CD14-positive monocyte (primary cell): ENCODE measurements around the gene MAPK4. TPM values are rescaled to one million over a fixed set of nuclear protein-coding genes. Genes with fewer than 3 reads are reported as not detected.

Experiments used
- DNase-seq, 3 donors: peaks; one replicate each; pipeline ENCODE4 v3.0.0-alpha.2; 2011 to 2022
- H2AFZ ChIP-seq: 2 replicates; pipeline ENCODE4 v1.6.0; 2012; ENCODE audit warnings: mild to moderate bottlenecking, low read depth, low read length, inconsistent platforms; ENCODE audit not compliant: insufficient read depth, poor library complexity, severe bottlenecking
- H3K27ac ChIP-seq, 2 donors: 1 replicate in 1 of 2; 2 replicates in 1 of 2; pipeline ENCODE4 v1.5.1; 2012 to 2013; ENCODE audit warnings: low read length in 2 of 2, control low read depth in 1 of 2, inconsistent platforms in 1 of 2, low read depth in 1 of 2, mild to moderate bottlenecking in 1 of 2
- H3K27me3 ChIP-seq, 2 donors: one replicate each; pipeline versions ENCODE4 v1.6.0 to v1.6.1; 2011 to 2013; ENCODE audit warnings: low read length in 2 of 2; ENCODE audit not compliant: control insufficient read depth in 2 of 2, insufficient read depth in 2 of 2
- H3K36me3 ChIP-seq, 2 donors: replicated peaks in 1 of 2; 1 replicate in 1 of 2; 2 replicates in 1 of 2; pipeline versions ENCODE4 v1.5.1 to v1.6.1; 2012 to 2013; ENCODE audit warnings: low read length in 2 of 2, control low read depth in 1 of 2, inconsistent platforms in 1 of 2, mild to moderate bottlenecking in 1 of 2; ENCODE audit not compliant: insufficient read depth in 2 of 2, control insufficient read depth in 1 of 2
- H3K4me1 ChIP-seq, 2 donors: 1 replicate in 1 of 2; 2 replicates in 1 of 2; pipeline versions ENCODE4 v1.5.1 to v1.6.1; 2012 to 2013; ENCODE audit warnings: low read length in 2 of 2, control low read depth in 1 of 2, inconsistent platforms in 1 of 2, mild to moderate bottlenecking in 1 of 2, moderate library complexity in 1 of 2; ENCODE audit not compliant: insufficient read depth in 2 of 2, control insufficient read depth in 1 of 2
- H3K4me2 ChIP-seq: replicated peaks from 2 replicates; pipeline ENCODE3; 2012; ENCODE audit warnings: low read length, moderate library complexity, mild to moderate bottlenecking; ENCODE audit not compliant: poor library complexity, severe bottlenecking; ENCODE audit errors: extremely low read depth
- H3K4me3 ChIP-seq, 3 experiments: fragments of 200-600 bp in 1 of 3; sonication (generic) in 1 of 3; replicated peaks in 1 of 3; 1 replicate in 2 of 3; 2 replicates in 1 of 3; pipeline ENCODE4 v1.5.1; 2011 to 2013; ENCODE audit warnings: low read length in 3 of 3, mild to moderate bottlenecking in 3 of 3, control low read depth in 2 of 3, low read depth in 2 of 3, inconsistent platforms in 1 of 3, moderate library complexity in 1 of 3
- H3K79me2 ChIP-seq: 2 replicates; pipeline ENCODE4 v1.6.0; 2012; ENCODE audit warnings: mild to moderate bottlenecking, control low read depth, inconsistent platforms, low read length, moderate library complexity; ENCODE audit not compliant: insufficient read depth
- H3K9ac ChIP-seq: 2 replicates; pipeline ENCODE4 v1.6.0; 2017; ENCODE audit warnings: low read length, mild to moderate bottlenecking; ENCODE audit not compliant: insufficient read depth, poor library complexity, severe bottlenecking
- H3K9me3 ChIP-seq, 2 donors: replicated peaks in 1 of 2; 1 replicate in 1 of 2; 2 replicates in 1 of 2; pipeline versions ENCODE4 v1.5.1 to v1.6.1; 2012 to 2013; ENCODE audit warnings: low read length in 2 of 2, control low read depth in 1 of 2; ENCODE audit not compliant: control insufficient read depth in 1 of 2, insufficient read depth in 1 of 2
- H4K20me1 ChIP-seq: 2 replicates; pipeline ENCODE4 v1.6.0; 2012; ENCODE audit warnings: mild to moderate bottlenecking, low read length, control low read depth, moderate library complexity; ENCODE audit not compliant: insufficient read depth
- H3K27ac Mint-ChIP-seq, 7 donors: one replicate each; pipeline ENCODE4 v1.8.0; 2020; ENCODE audit warnings: mild to moderate bottlenecking in 7 of 7, mixed read lengths in 7 of 7, moderate library complexity in 6 of 7, inconsistent platforms in 2 of 7
- H3K27me3 Mint-ChIP-seq, 3 donors: one replicate each; pipeline ENCODE4 v1.8.0; 2021 to 2022; ENCODE audit warnings: low read depth in 3 of 3, mild to moderate bottlenecking in 3 of 3, mixed read lengths in 3 of 3, moderate library complexity in 3 of 3, inconsistent platforms in 1 of 3
- H3K36me3 Mint-ChIP-seq, 2 donors: one replicate each; pipeline ENCODE4 v1.8.0; 2020; ENCODE audit warnings: mixed read lengths in 2 of 2, inconsistent platforms in 1 of 2, mild to moderate bottlenecking in 1 of 2
- H3K4me1 Mint-ChIP-seq: one replicate; pipeline ENCODE4 v1.8.0; 2020; ENCODE audit warnings: mild to moderate bottlenecking, mixed read lengths
- H3K4me3 Mint-ChIP-seq, 2 donors: one replicate each; pipeline ENCODE4 v1.8.0; 2020; ENCODE audit warnings: mild to moderate bottlenecking in 2 of 2, mixed read lengths in 2 of 2, moderate library complexity in 1 of 2
- H3K9me3 Mint-ChIP-seq, 7 donors: one replicate each; pipeline ENCODE4 v1.8.0; 2020 to 2022; ENCODE audit warnings: mixed read lengths in 7 of 7, mild to moderate bottlenecking in 6 of 7, moderate library complexity in 6 of 7, inconsistent platforms in 2 of 7
- WGBS: methylation state at CpG from one replicate; pipeline ENCODE4 v1.1.5; 2013; ENCODE audit warnings: missing lambda C conversion rate; ENCODE audit not compliant: insufficient coverage; 5-methylcytosine and 5-hydroxymethylcytosine counted together
- intact Hi-C, 2 donors: fragments of 100-400 bp; cut with micrococcal nuclease; formaldehyde crosslinking; loops; one replicate each; pipeline versions ENCODE4 v1.15.0 to v1.15.1; 2023
- polyA plus RNA-seq, 3 donors: library from polyadenylated mRNA; depleted of rRNA in 1 of 3; unstranded in 2 of 3; stranded (reverse) in 1 of 3; fragments of 300-500 nt in 2 of 3; fragments of >200 nt in 1 of 3; fragmentation: Illumina TruSeq in 2 of 3; gene quantifications; 1 replicate in 2 of 3; 2 replicates in 1 of 3; pipeline ENCODE4 v1.2.3, GENCODE V29; 2012 to 2021
- TF ChIP-seq, protein P1 (sequence below): fragments of 200-600 bp; IDR thresholded peaks from one replicate; pipeline ENCODE4 v1.8.0; 2022; ENCODE audit warnings: antibody characterized with exemption, mild to moderate bottlenecking

MAPK4 gene
- polyA plus RNA-seq, 3 donors, result not detected

DNA sequence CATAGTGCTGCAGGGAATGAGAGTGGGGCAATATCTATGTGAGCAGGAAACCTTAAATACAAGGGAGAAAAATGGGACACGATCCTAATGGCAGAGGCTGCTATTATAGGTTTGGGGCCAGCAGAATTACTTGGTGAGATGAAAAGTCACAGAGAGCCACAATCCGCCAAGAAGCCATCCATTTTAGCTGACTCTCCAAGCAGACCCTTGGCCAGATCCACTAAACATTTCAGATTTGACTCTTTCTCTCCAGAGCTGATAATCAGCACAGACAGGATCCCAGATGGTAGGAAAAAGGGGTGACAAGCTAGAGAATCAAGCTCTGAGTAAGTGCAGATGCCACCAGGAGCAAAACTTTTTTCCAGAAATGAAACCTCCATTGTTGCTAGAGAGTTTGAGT lies 61.5 kb downstream of the MAPK4 start:
- H3K4me2 ChIP-seq, result no peak overlapping the region
- intact Hi-C loops, result no loop called here
- 100% methylated on average over 1 of the region's 2 CpGs for WGBS

DNA sequence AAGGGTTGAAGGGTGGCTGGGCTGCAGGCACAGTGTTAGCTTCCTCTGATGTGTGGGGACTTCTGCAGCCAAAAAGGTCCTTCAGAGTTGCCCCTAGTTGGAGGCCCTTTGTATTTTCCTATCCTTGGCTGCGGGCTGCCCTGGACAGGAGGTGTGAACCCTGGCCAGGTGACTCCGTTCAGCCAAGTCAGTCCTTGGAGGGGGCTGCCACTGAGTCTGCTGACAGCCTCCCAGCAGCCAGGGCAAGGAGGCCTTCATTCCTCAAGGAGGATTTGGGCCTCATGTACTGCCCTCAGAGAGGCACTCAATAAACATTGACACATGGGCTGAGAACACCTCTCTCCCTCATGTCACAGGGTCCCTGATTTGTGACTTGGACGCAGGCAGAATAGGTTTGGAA lies 62.4 kb downstream of the MAPK4 start:
- Mint-ChIP-seq H3K36me3 (no peaks in the 10 kb centered on the region), H3K27me3 (peaks cover 6 to 12% (median 8%) of the 10 kb centered on the region in 3 donors), H3K9me3 (peaks cover 0 to 4% (median 2%) of the 10 kb centered on the region in 7 donors), H3K4me1 (no peaks in the 10 kb centered on the region), H3K27ac (no peak overlapping the region), H3K4me3 (no peak overlapping the region)
- Histone ChIP-seq H3K36me3 (no peaks in the 10 kb centered on the region), H2AFZ (no peak overlapping the region), H3K4me3 (no peak overlapping the region), H3K27me3 (no peaks in the 10 kb centered on the region), H3K27ac (no peak overlapping the region), H4K20me1 (no peaks in the 10 kb centered on the region), H3K4me1 (no peaks in the 10 kb centered on the region), H3K4me2 (no peak overlapping the region), H3K9ac (no peak overlapping the region), H3K9me3 (no peaks in the 10 kb centered on the region), H3K79me2 (no peaks in the 10 kb centered on the region)
- intact Hi-C loops, result no loop called here
- no peak for DNase-seq
- TF ChIP-seq, protein P1, sequence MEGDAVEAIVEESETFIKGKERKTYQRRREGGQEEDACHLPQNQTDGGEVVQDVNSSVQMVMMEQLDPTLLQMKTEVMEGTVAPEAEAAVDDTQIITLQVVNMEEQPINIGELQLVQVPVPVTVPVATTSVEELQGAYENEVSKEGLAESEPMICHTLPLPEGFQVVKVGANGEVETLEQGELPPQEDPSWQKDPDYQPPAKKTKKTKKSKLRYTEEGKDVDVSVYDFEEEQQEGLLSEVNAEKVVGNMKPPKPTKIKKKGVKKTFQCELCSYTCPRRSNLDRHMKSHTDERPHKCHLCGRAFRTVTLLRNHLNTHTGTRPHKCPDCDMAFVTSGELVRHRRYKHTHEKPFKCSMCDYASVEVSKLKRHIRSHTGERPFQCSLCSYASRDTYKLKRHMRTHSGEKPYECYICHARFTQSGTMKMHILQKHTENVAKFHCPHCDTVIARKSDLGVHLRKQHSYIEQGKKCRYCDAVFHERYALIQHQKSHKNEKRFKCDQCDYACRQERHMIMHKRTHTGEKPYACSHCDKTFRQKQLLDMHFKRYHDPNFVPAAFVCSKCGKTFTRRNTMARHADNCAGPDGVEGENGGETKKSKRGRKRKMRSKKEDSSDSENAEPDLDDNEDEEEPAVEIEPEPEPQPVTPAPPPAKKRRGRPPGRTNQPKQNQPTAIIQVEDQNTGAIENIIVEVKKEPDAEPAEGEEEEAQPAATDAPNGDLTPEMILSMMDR, result no peak
- 94% methylated on average over 2 of the region's 3 CpGs for WGBS

More for the DNA sequence above, 61.5 kb downstream of the MAPK4 start:
- H3K27me3 ChIP-seq, result no peaks in the 10 kb centered on the region
- no peaks in the 10 kb centered on the region for H4K20me1 ChIP-seq
- no peaks in the 10 kb centered on the region for H3K79me2 ChIP-seq
- no peak overlapping the region for H3K27ac ChIP-seq
- no peaks in the 10 kb centered on the region for H3K9me3 ChIP-seq
- no peak overlapping the region for H2AFZ ChIP-seq
- no peaks in the 10 kb centered on the region for H3K36me3 ChIP-seq
- Mint-ChIP-seq H3K4me1 (no peaks in the 10 kb centered on the region), H3K36me3 (no peaks in the 10 kb centered on the region), H3K27ac (no peak overlapping the region), H3K4me3 (no peak overlapping the region), H3K9me3 (peaks cover 0 to 2% (median 0%) of the 10 kb centered on the region in 7 donors), H3K27me3 (peaks cover 6 to 12% (median 8%) of the 10 kb centered on the region in 3 donors)
- no peaks in the 10 kb centered on the region for H3K4me1 ChIP-seq
- TF ChIP-seq, protein P1, result no peak
- no peak overlapping the region for H3K9ac ChIP-seq
- DNase-seq, result no peak
- no peak overlapping the region for H3K4me3 ChIP-seq
